HEK293T (cell line): ENCODE data around the gene EVA1C.
"Not testable (repeated sequence)": the region's sequence is repeated elsewhere in the genome, so short reads cannot be mapped to it uniquely, and the experiment has no call there.

Source experiments
- CTCF ChIA-PET: fragments of 350-600 bp; formaldehyde crosslinking; extraction: SDS; loops from one replicate; lab custom pipeline; 2021; ENCODE audit warnings: antibody characterized with exemption, inconsistent platforms; lab: Yijun Ruan, JAX
- POLR2A ChIA-PET: fragments of 350-600 bp; formaldehyde crosslinking; extraction: SDS; loops from one replicate; lab custom pipeline; 2020; ENCODE audit warnings: antibody characterized with exemption, inconsistent platforms; lab: Yijun Ruan, JAX
- DNase-seq: peaks from one replicate; pipeline ENCODE4 v3.0.0; 2012; ENCODE audit warnings: mixed read lengths; ENCODE audit errors: extremely low spot score
- ARNT ChIP-seq: fragments of 450-650 bp; IDR thresholded peaks from 2 replicates; pipeline ENCODE4 v1.6.1; 2017; ENCODE audit warnings: mild to moderate bottlenecking
- BHLHE40 ChIP-seq: fragments of 450-650 bp; IDR thresholded peaks from 2 replicates; pipeline ENCODE4 v1.6.1; 2016; ENCODE audit warnings: mild to moderate bottlenecking, moderate library complexity, borderline replicate concordance
- CTBP1 ChIP-seq: fragments of 450-650 bp; IDR thresholded peaks from 2 replicates; pipeline ENCODE4 v1.6.1; 2016; ENCODE audit warnings: borderline replicate concordance
- ELF4 ChIP-seq: fragments of 450-650 bp; IDR thresholded peaks from 2 replicates; pipeline ENCODE4 v1.6.1; 2017; ENCODE audit warnings: antibody characterized with exemption
- FOXA1 ChIP-seq: fragments of 450-650 bp; IDR thresholded peaks from 2 replicates; pipeline ENCODE4 v1.6.1; 2016; ENCODE audit warnings: mild to moderate bottlenecking
- FOXK2 ChIP-seq: fragments of 450-650 bp; IDR thresholded peaks from 2 replicates; pipeline ENCODE4 v1.6.1; 2016; ENCODE audit warnings: mild to moderate bottlenecking
- FOXM1 ChIP-seq: fragments of 450-650 bp; IDR thresholded peaks from 2 replicates; pipeline ENCODE4 v1.6.1; 2017; ENCODE audit warnings: mild to moderate bottlenecking, borderline replicate concordance
- HDGF ChIP-seq: fragments of 450-650 bp; IDR thresholded peaks from 2 replicates; pipeline ENCODE4 v1.6.1; 2017; ENCODE audit warnings: antibody characterized with exemption, borderline replicate concordance
- L3MBTL2 ChIP-seq: fragments of 450-650 bp; conservative IDR thresholded peaks from 2 replicates; pipeline ENCODE4 v1.6.1; 2016; ENCODE audit warnings: mild to moderate bottlenecking
- LEF1 ChIP-seq: fragments of 450-650 bp; IDR thresholded peaks from 2 replicates; pipeline ENCODE4 v1.6.1; 2017; ENCODE audit warnings: mild to moderate bottlenecking, borderline replicate concordance
- NFRKB ChIP-seq: fragments of 450-650 bp; IDR thresholded peaks from 2 replicates; pipeline ENCODE4 v1.6.1; 2016; ENCODE audit warnings: mild to moderate bottlenecking, moderate library complexity
- PKNOX1 ChIP-seq: fragments of 450-650 bp; IDR thresholded peaks from 2 replicates; pipeline ENCODE4 v1.6.1; 2016
- SP1 ChIP-seq: fragments of 450-650 bp; IDR thresholded peaks from 2 replicates; pipeline ENCODE4 v1.6.1; 2017
- SUZ12 ChIP-seq: fragments of 450-650 bp; IDR thresholded peaks from 2 replicates; pipeline ENCODE4 v1.6.1; 2016; ENCODE audit warnings: mild to moderate bottlenecking
- TARDBP ChIP-seq: fragments of 450-650 bp; IDR thresholded peaks from 2 replicates; pipeline ENCODE4 v1.6.1; 2016
- ZNF384 ChIP-seq: fragments of 450-650 bp; IDR thresholded peaks from 2 replicates; pipeline ENCODE4 v1.6.1; 2016

EVA1C gene

DNA sequence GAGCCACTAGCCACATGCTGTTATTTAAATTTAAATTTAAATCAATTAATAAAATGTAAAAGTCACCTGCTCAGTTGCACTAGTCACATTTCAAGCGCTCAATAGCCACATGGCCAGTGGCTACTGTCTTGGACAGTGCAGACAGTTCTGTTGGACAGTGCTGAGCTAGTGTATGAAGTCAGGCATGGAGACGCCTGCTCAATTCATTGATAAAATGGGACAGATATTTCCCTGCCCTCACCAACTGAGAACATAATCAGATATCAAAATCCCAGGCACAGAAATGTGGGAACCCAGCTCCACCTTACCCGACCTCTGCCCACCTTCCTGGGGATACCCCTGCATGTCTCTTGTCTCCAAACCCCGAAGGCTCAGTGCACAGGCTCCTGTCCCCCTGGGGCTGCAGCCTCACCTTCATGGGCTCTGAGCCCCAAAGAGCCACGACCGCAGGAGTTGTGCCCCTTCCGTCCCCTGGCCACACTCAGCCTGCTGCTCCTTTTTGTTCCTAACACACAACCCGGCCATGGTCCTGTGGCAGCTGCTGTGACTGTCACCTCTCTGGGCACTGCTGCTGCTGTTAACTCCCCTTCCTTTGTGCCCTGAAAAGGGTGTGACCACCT lies 109.3 kb downstream of the EVA1C start:
- ChIA-PET POLR2A (interaction anchor here (1.5 kb wide), 1 partner anchor 128 kb away, joined by 3 read pairs; no protein-coding TSS in a partner anchor), CTCF (no interaction called here)
- DNase-seq: no peak
- TF ChIP-seq FOXA1 (no peak), SP1 (no peak), TARDBP (no peak), ELF4 (no peak), LEF1 (no peak), ARNT (no peak), PKNOX1 (no peak), FOXK2 (no peak), FOXM1 (no peak), HDGF (no peak), SUZ12 (no peak), NFRKB (no peak), L3MBTL2 (no peak), CTBP1 (no peak), ZNF384 (no peak), BHLHE40 (no peak)

GRCh38 chr21:32523463-32523862 lies 111.0 kb downstream of the EVA1C start:
- ChIA-PET CTCF (no interaction called here), POLR2A (no interaction called here)
- no peak for TF ChIP-seq SUZ12
- TF ChIP-seq BHLHE40: no peak
- no peak for TF ChIP-seq FOXK2
- TF ChIP-seq SP1: no peak
- TF ChIP-seq L3MBTL2: no peak
- TF ChIP-seq ELF4: no peak
- no peak for TF ChIP-seq NFRKB
- DNase-seq: no peak

DNA sequence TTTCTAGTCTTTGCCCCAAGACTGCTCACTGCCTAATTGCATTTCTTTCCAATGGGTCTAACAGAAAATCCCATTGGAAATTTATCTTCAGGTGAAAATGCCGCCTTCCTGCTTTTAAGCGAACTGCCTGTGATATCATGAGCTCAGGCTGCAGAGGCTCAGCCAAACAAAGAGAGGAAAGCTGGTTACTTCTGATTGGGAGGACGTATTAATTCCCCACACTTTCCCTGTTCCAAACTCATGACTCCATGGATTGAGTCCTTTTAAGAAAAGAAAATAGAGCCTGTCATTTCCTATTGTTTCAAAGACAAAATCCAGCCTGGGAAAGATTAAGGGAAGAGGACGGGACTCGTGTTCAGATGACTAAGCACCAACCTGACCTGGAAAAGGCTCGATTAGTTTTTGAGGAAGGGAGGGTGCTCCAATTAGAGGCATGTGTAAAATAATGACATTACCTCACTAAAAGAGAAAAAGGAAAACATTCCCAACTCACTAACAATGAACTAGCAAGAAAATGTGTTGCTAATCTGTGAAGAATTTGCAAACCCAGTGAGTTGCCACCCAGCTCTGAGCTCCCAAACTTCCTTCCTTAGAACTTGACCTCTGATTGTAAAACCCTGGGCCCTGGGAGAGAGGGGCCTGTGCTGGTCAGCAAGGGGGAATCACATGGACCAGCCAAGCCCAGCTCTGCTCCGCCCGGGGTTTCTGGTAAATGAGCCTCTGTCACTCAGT lies 111.6 kb downstream of the EVA1C start:
- no peak for DNase-seq
- ChIA-PET POLR2A (no interaction called here), CTCF (no interaction called here)
- no peak for TF ChIP-seq FOXA1

DNA sequence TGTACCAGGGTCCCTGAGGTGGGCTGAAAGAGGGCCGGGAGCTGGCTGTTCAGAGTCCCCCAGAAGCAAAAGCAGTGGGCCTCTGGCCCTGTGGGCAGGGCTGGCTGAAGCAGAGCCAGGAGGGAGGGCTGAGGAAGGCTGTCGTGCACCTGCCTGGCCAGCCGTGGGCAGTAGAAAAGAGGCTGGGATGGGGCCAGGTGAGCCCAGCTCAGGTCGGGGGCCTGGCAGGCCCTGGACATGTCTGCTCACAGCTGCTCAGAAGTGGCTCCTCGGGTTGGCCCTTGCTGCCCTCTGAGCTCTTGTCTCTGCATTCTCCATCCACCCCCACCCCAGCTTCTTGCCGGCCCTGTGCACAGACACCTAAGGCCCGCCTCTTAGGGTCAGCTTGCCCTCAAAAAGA lies 112.8 kb downstream of the EVA1C start:
- CTCF ChIA-PET: interaction anchor here (0.8 kb wide), 1 partner anchor 57 kb away, joined by 3 read pairs; no protein-coding TSS in a partner anchor
- TF ChIP-seq FOXM1 (no peak), HDGF (no peak), NFRKB (no peak), L3MBTL2 (no peak), ARNT (no peak), BHLHE40 (no peak), LEF1 (no peak), CTBP1 (no peak), ELF4 (no peak), FOXA1 (no peak), PKNOX1 (no peak), SP1 (no peak), TARDBP (no peak), SUZ12 (no peak), FOXK2 (no peak), ZNF384 (no peak)
- no peak for DNase-seq
- POLR2A ChIA-PET: no interaction called here

GRCh38 chr21:32529679-32530078 lies 117.2 kb downstream of the EVA1C start:
- POLR2A ChIA-PET: no interaction called here
- CTCF ChIA-PET: no interaction called here
- no peak for TF ChIP-seq NFRKB
- DNase-seq: no peak

GRCh38 chr21:32530809-32531208 lies 118.3 kb downstream of the EVA1C start:
- POLR2A ChIA-PET, DNase-seq, CTCF ChIA-PET: not testable (repeated sequence)

DNA sequence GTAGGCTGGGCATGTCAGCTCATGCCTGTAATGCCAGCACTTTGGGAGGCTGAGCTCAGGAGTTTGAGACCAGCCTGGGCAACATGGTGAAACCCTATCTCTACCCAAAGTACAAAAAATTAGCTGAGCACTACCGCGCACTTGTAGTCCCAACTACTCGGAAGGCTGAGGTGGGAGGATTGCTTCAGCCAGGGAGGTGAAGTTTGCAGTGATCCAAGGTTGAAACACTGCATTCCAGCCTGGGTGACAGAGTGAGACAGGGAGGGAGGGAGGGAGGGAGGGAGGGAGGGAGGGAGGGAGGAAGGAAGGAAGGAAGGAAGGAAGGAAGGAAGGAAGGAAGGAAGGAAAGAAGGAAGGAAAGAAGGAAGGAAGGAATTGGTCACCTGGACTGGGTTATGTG lies 119.1 kb downstream of the EVA1C start:
- POLR2A ChIA-PET, DNase-seq, CTCF ChIA-PET: not testable (repeated sequence)

- ChIA-PET CTCF (no interaction called here), POLR2A (no interaction called here)
- TF ChIP-seq L3MBTL2 (no peak), ELF4 (no peak), ARNT (no peak), FOXM1 (no peak), PKNOX1 (no peak), TARDBP (no peak), HDGF (no peak), SUZ12 (no peak), CTBP1 (no peak), LEF1 (no peak), SP1 (no peak)
- no peak for DNase-seq
Observed at GRCh38 chr21:32532636-32533035, 120.1 kb downstream of the EVA1C start.
